HEK293 (cell line): ENCODE measurements around the gene SPON1.
"Not testable (repeated sequence)": the region's sequence is repeated elsewhere in the genome, so short reads cannot be mapped to it uniquely, and the experiment has no call there.

Experiments
- CTCF ChIA-PET: fragments of 350-600 bp; formaldehyde crosslinking; extraction: SDS; loops from one replicate; lab custom pipeline; 2021; ENCODE audit warnings: antibody characterized with exemption; lab: Yijun Ruan, JAX
- POLR2A ChIA-PET: fragments of 300-600 bp; formaldehyde crosslinking; extraction: SDS; loops from one replicate; lab custom pipeline; 2020; ENCODE audit warnings: antibody characterized with exemption, inconsistent platforms; lab: Yijun Ruan, JAX
- H3K27ac ChIP-seq: fragments of 200-500 bp; sonication (Bioruptor generic); 2 replicates; pipeline ENCODE4 v1.5.1; 2014; ENCODE audit warnings: low read depth, low read length, control low read depth, inconsistent platforms; ENCODE audit errors: extremely low read depth
- H3K36me3 ChIP-seq, 2 experiments: fragments of 200-500 bp in 1 of 2; sonication (Bioruptor generic) in 1 of 2; 1 replicate in 1 of 2; 2 replicates in 1 of 2; pipeline ENCODE4 v1.5.1; 2014 to 2017; ENCODE audit warnings: inconsistent platforms in 2 of 2, low read length in 2 of 2; ENCODE audit not compliant: control insufficient read depth in 2 of 2, insufficient read depth in 1 of 2
- H3K4me1 ChIP-seq: fragments of 200-500 bp; sonication (Bioruptor generic); 2 replicates; pipeline ENCODE4 v1.5.1; 2014; ENCODE audit warnings: mild to moderate bottlenecking, low read length, inconsistent platforms; ENCODE audit not compliant: control insufficient read depth, insufficient read depth
- H3K4me3 ChIP-seq: 2 replicates; pipeline ENCODE4 v1.5.1; 2011; ENCODE audit warnings: low read depth, mild to moderate bottlenecking, control low read depth, low read length, moderate library complexity
- H3K9me3 ChIP-seq: fragments of 200-500 bp; sonication (Bioruptor generic); 2 replicates; pipeline ENCODE4 v1.5.1; 2014; ENCODE audit warnings: low read depth, low read length, inconsistent platforms; ENCODE audit not compliant: control insufficient read depth, insufficient read depth
- BCL11A ChIP-seq: fragments of 450-650 bp; formaldehyde crosslinking; IDR thresholded peaks from 2 replicates; pipeline ENCODE4 v1.5.1; 2016; ENCODE audit warnings: low read depth, missing biosample characterization, missing genetic modification characterization
- BCL11B ChIP-seq: fragments of 450-650 bp; formaldehyde crosslinking; IDR thresholded peaks from 2 replicates; pipeline ENCODE4 v1.5.1; 2016; ENCODE audit warnings: low read depth, missing biosample characterization, missing genetic modification characterization
- ELK4 ChIP-seq: IDR thresholded peaks from 2 replicates; pipeline ENCODE4 v1.6.1; 2011; ENCODE audit warnings: mild to moderate bottlenecking, low read depth, low read length, borderline replicate concordance
- HOXA7 ChIP-seq: sonication (generic); formaldehyde crosslinking; IDR thresholded peaks from 2 replicates; pipeline ENCODE4 v1.8.1; 2022; ENCODE audit warnings: missing genetic modification reagents, borderline replicate concordance
- MEIS1 ChIP-seq: sonication (generic); formaldehyde crosslinking; IDR thresholded peaks from 2 replicates; pipeline ENCODE4 v1.8.1; 2022; ENCODE audit warnings: missing genetic modification reagents, mild to moderate bottlenecking, borderline replicate concordance
- OSR2 ChIP-seq: fragments of 450-650 bp; formaldehyde crosslinking; IDR thresholded peaks from 2 replicates; pipeline ENCODE4 v1.5.1; 2016; ENCODE audit warnings: missing biosample characterization, missing genetic modification characterization
- TRIM28 ChIP-seq: IDR thresholded peaks from 2 replicates; pipeline ENCODE4 v1.6.1; 2011; ENCODE audit warnings: low read length, control low read depth, borderline replicate concordance
- ZFP37 ChIP-seq: fragments of 450-650 bp; formaldehyde crosslinking; IDR thresholded peaks from 2 replicates; pipeline ENCODE4 v1.5.1; 2016; ENCODE audit warnings: missing biosample characterization, missing genetic modification characterization
- ZNF214 ChIP-seq: fragments of 450-650 bp; formaldehyde crosslinking; IDR thresholded peaks from 2 replicates; pipeline ENCODE4 v1.5.1; 2017; ENCODE audit warnings: missing biosample characterization, mild to moderate bottlenecking, missing genetic modification characterization, borderline replicate concordance
- ZNF239 ChIP-seq: fragments of 450-650 bp; formaldehyde crosslinking; IDR thresholded peaks from 2 replicates; pipeline ENCODE4 v1.5.1; 2016; ENCODE audit warnings: missing biosample characterization, missing genetic modification characterization
- ZNF335 ChIP-seq: fragments of 450-650 bp; formaldehyde crosslinking; conservative IDR thresholded peaks from 2 replicates; pipeline ENCODE4 v1.5.1; 2016; ENCODE audit warnings: missing biosample characterization, missing genetic modification characterization
- ZNF621 ChIP-seq: fragments of 450-650 bp; formaldehyde crosslinking; IDR thresholded peaks from 2 replicates; pipeline ENCODE4 v1.5.1; 2017; ENCODE audit warnings: missing biosample characterization, missing genetic modification characterization
- ZNF645 ChIP-seq: fragments of 450-650 bp; formaldehyde crosslinking; IDR thresholded peaks from 2 replicates; pipeline ENCODE4; 2016; ENCODE audit warnings: missing biosample characterization, missing genetic modification characterization
- ZSCAN30 ChIP-seq: fragments of 450-650 bp; IDR thresholded peaks from 2 replicates; pipeline ENCODE4 v1.5.1; 2018; ENCODE audit warnings: missing biosample characterization, mild to moderate bottlenecking, missing genetic modification characterization, moderate library complexity
- TF ChIP-seq, protein P1 (sequence below): fragments of 450-650 bp; formaldehyde crosslinking; IDR thresholded peaks from 2 replicates; pipeline ENCODE4 v1.5.1; 2016; ENCODE audit warnings: missing biosample characterization, missing genetic modification characterization

Gene SPON1

GRCh38 chr11:14270690-14271542 lies 308.4 kb downstream of the SPON1 start:
- no peak overlapping the region for H3K27ac ChIP-seq
- CTCF ChIA-PET: interaction anchor here (0.9 kb wide), 1 partner anchor 184 kb away, joined by 3 read pairs; no protein-coding TSS in a partner anchor

DNA sequence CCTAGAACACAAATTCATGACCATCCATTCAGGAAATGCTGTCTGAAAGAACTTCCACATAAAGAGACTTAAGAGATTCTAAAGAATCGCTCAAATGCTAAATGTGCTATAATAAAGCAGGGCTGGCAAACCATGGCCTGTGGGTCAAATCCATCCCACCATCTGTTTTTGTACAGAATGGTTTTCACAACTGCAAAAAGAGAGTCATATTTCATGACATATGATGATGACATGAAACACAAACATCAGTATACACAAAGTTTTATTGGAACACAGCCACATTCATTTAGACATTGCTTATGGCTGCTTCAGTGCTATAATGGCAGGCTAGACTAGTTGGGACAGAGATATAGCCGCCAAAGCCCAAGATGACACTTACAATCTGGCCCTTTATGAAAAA lies 311.4 kb downstream of the SPON1 start:
- ChIA-PET POLR2A (no interaction called here), CTCF (no interaction called here)
- Histone ChIP-seq H3K4me3 (no peak overlapping the region), H3K4me1 (no peaks in the 10 kb centered on the region), H3K36me3 (peaks cover 0 to 7% of the 10 kb centered on the region in 2 experiments; a peak in 2 of 3 replicates), H3K27ac (no peak overlapping the region), H3K9me3 (no peaks in the 10 kb centered on the region)
- TF ChIP-seq ZNF335 (tag by site-specific recombination): no peak

More at GRCh38 chr11:14270690-14271542, 308.4 kb downstream of the SPON1 start:
- no peaks in the 10 kb centered on the region for H3K9me3 ChIP-seq
- POLR2A ChIA-PET: no interaction called here
- peaks cover 0 to 9% of the 10 kb centered on the region in 2 experiments; a peak in 2 of 3 replicates for H3K36me3 ChIP-seq
- no peak overlapping the region for H3K4me3 ChIP-seq
- TF ChIP-seq BCL11A (tag by site-specific recombination) (no peak), HOXA7 (no peak), ZNF645 (tag by site-specific recombination) (no peak), ZNF214 (tag by site-specific recombination) (no peak), ZNF621 (tag by site-specific recombination) (no peak), BCL11B (no peak), OSR2 (tag by site-specific recombination) (no peak), TRIM28 (no peak), ZFP37 (no peak), MEIS1 (CRISPR knock-in tag) (no peak)
- TF ChIP-seq, protein P1, sequence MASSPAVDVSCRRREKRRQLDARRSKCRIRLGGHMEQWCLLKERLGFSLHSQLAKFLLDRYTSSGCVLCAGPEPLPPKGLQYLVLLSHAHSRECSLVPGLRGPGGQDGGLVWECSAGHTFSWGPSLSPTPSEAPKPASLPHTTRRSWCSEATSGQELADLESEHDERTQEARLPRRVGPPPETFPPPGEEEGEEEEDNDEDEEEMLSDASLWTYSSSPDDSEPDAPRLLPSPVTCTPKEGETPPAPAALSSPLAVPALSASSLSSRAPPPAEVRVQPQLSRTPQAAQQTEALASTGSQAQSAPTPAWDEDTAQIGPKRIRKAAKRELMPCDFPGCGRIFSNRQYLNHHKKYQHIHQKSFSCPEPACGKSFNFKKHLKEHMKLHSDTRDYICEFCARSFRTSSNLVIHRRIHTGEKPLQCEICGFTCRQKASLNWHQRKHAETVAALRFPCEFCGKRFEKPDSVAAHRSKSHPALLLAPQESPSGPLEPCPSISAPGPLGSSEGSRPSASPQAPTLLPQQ (tag by site-specific recombination): no peak
- no peaks in the 10 kb centered on the region for H3K4me1 ChIP-seq

DNA sequence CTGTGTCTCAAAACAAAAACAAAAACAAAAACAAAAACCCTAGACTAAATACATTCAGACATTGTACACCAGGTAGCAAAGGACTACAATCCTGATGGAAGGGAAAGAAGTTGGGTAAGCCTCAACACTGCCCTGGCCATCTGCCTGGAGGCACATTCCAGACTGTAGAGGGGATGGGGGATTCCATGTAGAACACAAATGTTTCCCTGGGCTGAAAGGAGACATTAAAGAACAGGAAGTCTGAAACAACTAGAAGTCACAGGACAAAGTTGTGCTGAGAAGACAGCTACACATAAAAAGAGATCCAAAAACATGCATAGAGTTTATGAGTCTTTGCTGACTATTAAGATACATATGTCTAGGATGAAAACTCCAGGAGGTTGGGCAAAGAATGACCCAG lies 312.6 kb downstream of the SPON1 start:
- Histone ChIP-seq H3K36me3 (peaks cover 0 to 11% of the 10 kb centered on the region in 2 experiments; a peak in 2 of 3 replicates), H3K4me1 (no peaks in the 10 kb centered on the region), H3K27ac (no peak overlapping the region), H3K9me3 (no peaks in the 10 kb centered on the region), H3K4me3 (no peak overlapping the region)
- ChIA-PET CTCF (interaction anchor here (0.7 kb wide), 1 partner anchor 181 kb away, joined by 4 read pairs; no protein-coding TSS in a partner anchor), POLR2A (no interaction called here)
- no peak for TF ChIP-seq ZSCAN30
- TF ChIP-seq ZNF239 (tag by site-specific recombination): no peak
- TF ChIP-seq ELK4: no peak

GRCh38 chr11:14278869-14279268 lies 316.3 kb downstream of the SPON1 start:
- H3K4me3 ChIP-seq, POLR2A ChIA-PET, H3K27ac ChIP-seq, H3K4me1 ChIP-seq, H3K9me3 ChIP-seq: not testable (repeated sequence)
- H3K36me3 ChIP-seq: peaks cover 0 to 20% of the 10 kb centered on the region in 2 experiments; a peak in 2 of 3 replicates
- CTCF ChIA-PET: interaction anchor here (0.6 kb wide), 1 partner anchor 1047 kb away, joined by 3 read pairs; no protein-coding TSS in a partner anchor
